GM19328 (cell line): ENCODE data around the gene LST1.
"Not testable (repeated sequence)": the region's sequence is repeated elsewhere in the genome, so short reads cannot be mapped to it uniquely, and the experiment has no call there.

Experiments used
- ATAC-seq: cut with Tn5 transposase; IDR thresholded peaks from one replicate; pipeline ENCODE4 v1.9.1; 2021; ENCODE audit warnings: mild to moderate bottlenecking, moderate library complexity; ENCODE audit not compliant: unreplicated experiment

LST1 gene

GRCh38 chr6:31580438-31580740, 5.7 kb upstream of the LST1 start:
- ATAC-seq, result no peak

GRCh38 chr6:31580807-31581433, 5.2 kb upstream of the LST1 start:
- peak; percentile 42 for ATAC-seq

GRCh38 chr6:31581434-31582229, 4.4 kb upstream of the LST1 start:
- ATAC-seq, result no peak

- ATAC-seq, result no peak
These were observed 3.8 kb upstream of the LST1 start, which contains the start of gene LTB for GRCh38 chr6:31582230-31582643. Gene LTB (minus strand): TSS chr6:31582424. CDS start chr6:31582417, 7 bp downstream.

GRCh38 chr6:31585491-31585890, 586 bp upstream of the LST1 start:
- ATAC-seq, result no peak

GRCh38 chr6:31586599-31587281, 663 bp downstream of the LST1 start:
- no peak for ATAC-seq

GRCh38 chr6:31587791-31588777, 2.0 kb downstream of the LST1 start:
- ATAC-seq, result no peak

GRCh38 chr6:31588871-31589650, 3.0 kb downstream of the LST1 start:
- no peak for ATAC-seq

- ATAC-seq, result not testable (repeated sequence)
These were observed 4.6 kb downstream of the LST1 start for GRCh38 chr6:31590691-31591090.

GRCh38 chr6:31592396-31592771, 6.3 kb downstream of the LST1 start:
- ATAC-seq, result no peak

- ATAC-seq, result no peak
These were observed 10.9 kb downstream of the LST1 start for GRCh38 chr6:31597006-31597405.

- no peak for ATAC-seq
These were observed 21.2 kb downstream of the LST1 start for GRCh38 chr6:31607317-31607716.

GRCh38 chr6:31609519-31610406, 23.7 kb downstream of the LST1 start:
- ATAC-seq, result no peak

- no peak for ATAC-seq
These were observed 24.9 kb downstream of the LST1 start for GRCh38 chr6:31610968-31611367.

GRCh38 chr6:31614075-31614619, 28.1 kb downstream of the LST1 start:
- no peak for ATAC-seq

GRCh38 chr6:31614684-31615578, 28.9 kb downstream of the LST1 start, which contains the start of gene AIF1:
Gene AIF1 (plus strand): TSS chr6:31615234. CDS start chr6:31615330, 96 bp downstream.
- ATAC-seq, result no peak

- ATAC-seq, result no peak
These were observed 29.7 kb downstream of the LST1 start for GRCh38 chr6:31615748-31616147.

- no peak for ATAC-seq
These were observed 30.9 kb downstream of the LST1 start for GRCh38 chr6:31617010-31617409.
